HG02943 (cell line): Measurements from ENCODE around the gene MEF2C.

Experiments used
- ATAC-seq: cut with Tn5 transposase; IDR thresholded peaks from one replicate; pipeline ENCODE4 v1.9.1; 2021; ENCODE audit warnings: mild to moderate bottlenecking, low read depth, moderate library complexity; ENCODE audit not compliant: unreplicated experiment

MEF2C gene

GRCh38 chr5:88889189-88890069 lies 6.4 kb upstream of the MEF2C start:
- no peak for ATAC-seq

- ATAC-seq = no peak
These were observed 5.8 kb upstream of the MEF2C start for GRCh38 chr5:88888848-88889188.

GRCh38 chr5:88888291-88888690 lies 5.3 kb upstream of the MEF2C start:
- no peak for ATAC-seq

- no peak for ATAC-seq
These were observed 4.4 kb upstream of the MEF2C start for GRCh38 chr5:88887342-88887741.

- ATAC-seq = peak; percentile 25
These were observed 3.9 kb upstream of the MEF2C start for GRCh38 chr5:88886746-88887341.

- ATAC-seq = no peak
These were observed 3.3 kb upstream of the MEF2C start for GRCh38 chr5:88886252-88886651.

GRCh38 chr5:88885002-88885401 lies 2.0 kb upstream of the MEF2C start:
- ATAC-seq = no peak

- no peak for ATAC-seq
These were observed 1.6 kb upstream of the MEF2C start for GRCh38 chr5:88884608-88884877.

GRCh38 chr5:88883836-88884607 lies 1.0 kb upstream of the MEF2C start:
- no peak for ATAC-seq

GRCh38 chr5:88882276-88883038 lies 527 bp downstream of the MEF2C start:
- ATAC-seq = no peak

- no peak for ATAC-seq
These were observed 1.4 kb downstream of the MEF2C start for GRCh38 chr5:88881571-88881971.

- ATAC-seq = no peak
These were observed 2.8 kb downstream of the MEF2C start for GRCh38 chr5:88880201-88880600.

GRCh38 chr5:88879724-88880123 lies 3.3 kb downstream of the MEF2C start:
- no peak for ATAC-seq

- ATAC-seq = no peak
These were observed 4.0 kb downstream of the MEF2C start for GRCh38 chr5:88878976-88879375.

- ATAC-seq = no peak
These were observed 5.2 kb downstream of the MEF2C start for GRCh38 chr5:88877826-88878225.

GRCh38 chr5:88876714-88877113 lies 6.3 kb downstream of the MEF2C start:
- no peak for ATAC-seq

GRCh38 chr5:88875341-88876234 lies 7.4 kb downstream of the MEF2C start:
- peak; percentile 54 for ATAC-seq

GRCh38 chr5:88873447-88873846 lies 9.5 kb downstream of the MEF2C start:
- no peak for ATAC-seq

GRCh38 chr5:88872971-88873370 lies 10.0 kb downstream of the MEF2C start:
- no peak for ATAC-seq

GRCh38 chr5:88870285-88870684 lies 12.7 kb downstream of the MEF2C start:
- ATAC-seq = no peak
